ENCODE data around the gene UBE2G1. TPM values are rescaled to one million over a fixed set of nuclear protein-coding genes. Genes with fewer than 3 reads are reported as not detected.

UBE2G1 gene
- total and polyA plus RNA-seq, 2 of the 8 experiments (the other 6 are each of a cell fraction or from before 2014, with no cell fraction given), result 73.9 to 170 TPM

DNA sequence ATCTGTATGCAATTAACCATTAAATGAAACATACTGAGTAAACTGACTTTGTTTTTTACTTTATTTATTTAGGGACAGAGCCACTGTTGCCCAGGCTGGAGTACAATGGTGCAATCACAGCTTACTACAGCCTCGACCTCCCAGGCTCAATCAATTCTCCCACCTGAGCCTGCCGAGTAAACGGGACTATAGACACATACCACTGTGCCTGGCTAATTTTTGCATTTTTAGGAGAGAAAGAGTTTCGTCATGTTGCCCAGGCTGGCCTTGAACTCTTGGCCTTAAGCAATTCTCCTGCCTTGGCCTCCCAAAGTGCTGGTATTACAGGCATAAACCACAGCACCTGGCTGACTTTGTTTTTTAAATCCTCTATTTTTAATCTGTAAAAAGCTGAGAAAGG lies 145.3 kb downstream of the UBE2G1 start (continued):
- TF ChIP-seq RBBP5 (IDR thresholded peaks at IDR 0.05; ENCODE audit: borderline replicate concordance, low read depth, low read length) (no peak), CTBP2 (IDR thresholded peaks at IDR 0.05; ENCODE audit: borderline replicate concordance, insufficient read depth, insufficient read length, low read length) (no peak), EZH2 (IDR thresholded peaks at IDR 0.05; ENCODE audit: low read depth, low read length, severe bottlenecking) (no peak), EGR1 (IDR thresholded peaks at IDR 0.05; ENCODE audit: borderline replicate concordance, low read depth, low read length) (no peak), BRCA1 (IDR thresholded peaks at IDR 0.05; ENCODE audit: low read depth, low read length) (no peak), FOSL1 (IDR thresholded peaks at IDR 0.05; ENCODE audit: insufficient read depth, low read depth, low read length) (no peak)

All from H1 (cell line).